Keratinocyte (primary cell): ENCODE measurements around the gene DSCAM.

Experiments used
- EZH2 ChIP-seq: IDR thresholded peaks from one replicate; pipeline ENCODE4 v1.6.1; 2012; ENCODE audit warnings: inconsistent platforms, mild to moderate bottlenecking, low read length, moderate library complexity
- TF ChIP-seq, protein P1 (sequence below), 3 experiments: IDR thresholded peaks in 1 of 3; conservative IDR thresholded peaks in 1 of 3; optimal IDR thresholded peaks in 1 of 3; 2 replicates in 2 of 3; 3 replicates in 1 of 3; pipeline versions ENCODE3 to v1.5.1; 2011; ENCODE audit warnings: low read length in 3 of 3, mild to moderate bottlenecking in 3 of 3, moderate library complexity in 2 of 3, control low read depth in 1 of 3, inconsistent platforms in 1 of 3; ENCODE audit not compliant: insufficient read depth in 2 of 3; ENCODE audit errors: extremely low read depth in 1 of 3

DNA sequence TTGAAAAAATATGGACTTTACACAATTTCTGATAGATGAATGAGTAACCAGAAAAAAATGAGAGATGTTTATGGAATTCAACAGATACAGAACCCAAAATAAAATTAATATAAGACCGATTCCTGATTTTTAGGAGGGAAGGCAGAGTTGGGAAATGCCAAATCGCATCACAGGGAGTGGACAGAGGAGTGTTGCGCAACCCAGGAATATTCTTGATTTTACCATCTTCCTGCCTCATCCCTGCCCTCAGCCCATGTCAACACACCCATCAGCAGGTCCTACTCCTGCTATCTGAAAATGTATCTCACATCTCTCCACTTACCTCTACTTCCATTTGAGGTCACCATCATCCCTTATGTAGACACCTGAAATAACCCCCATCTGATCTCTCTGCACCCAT is 221.0 kb downstream of the DSCAM start:
- TF ChIP-seq, protein P1, sequence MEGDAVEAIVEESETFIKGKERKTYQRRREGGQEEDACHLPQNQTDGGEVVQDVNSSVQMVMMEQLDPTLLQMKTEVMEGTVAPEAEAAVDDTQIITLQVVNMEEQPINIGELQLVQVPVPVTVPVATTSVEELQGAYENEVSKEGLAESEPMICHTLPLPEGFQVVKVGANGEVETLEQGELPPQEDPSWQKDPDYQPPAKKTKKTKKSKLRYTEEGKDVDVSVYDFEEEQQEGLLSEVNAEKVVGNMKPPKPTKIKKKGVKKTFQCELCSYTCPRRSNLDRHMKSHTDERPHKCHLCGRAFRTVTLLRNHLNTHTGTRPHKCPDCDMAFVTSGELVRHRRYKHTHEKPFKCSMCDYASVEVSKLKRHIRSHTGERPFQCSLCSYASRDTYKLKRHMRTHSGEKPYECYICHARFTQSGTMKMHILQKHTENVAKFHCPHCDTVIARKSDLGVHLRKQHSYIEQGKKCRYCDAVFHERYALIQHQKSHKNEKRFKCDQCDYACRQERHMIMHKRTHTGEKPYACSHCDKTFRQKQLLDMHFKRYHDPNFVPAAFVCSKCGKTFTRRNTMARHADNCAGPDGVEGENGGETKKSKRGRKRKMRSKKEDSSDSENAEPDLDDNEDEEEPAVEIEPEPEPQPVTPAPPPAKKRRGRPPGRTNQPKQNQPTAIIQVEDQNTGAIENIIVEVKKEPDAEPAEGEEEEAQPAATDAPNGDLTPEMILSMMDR (optimal IDR thresholded peaks at IDR 0.05 in 1 of 3, IDR thresholded peaks at IDR 0.05 in 1 of 3, conservative IDR thresholded peaks at IDR 0.05 in 1 of 3; ENCODE audit: extremely low read depth in 1 of 3, insufficient read depth in 2 of 3, low read length in 3 of 3) = no peak
- no peak for TF ChIP-seq EZH2
